ENCODE measurements around the gene TLR10.

Gene TLR10

GRCh38 chr4:38734911-38735310, 47.9 kb downstream of the TLR10 start:
- in situ Hi-C loops (cut with HindIII; ENCODE audit: low sequenced_read_pairs), result loop anchor here (5.0 kb wide), 1 partner anchor 418 kb away; no protein-coding TSS in a partner anchor

- in situ Hi-C loops (cut with HindIII; ENCODE audit: low sequenced_read_pairs), result loop anchor here (5.0 kb wide), 1 partner anchor 417 kb away; no protein-coding TSS in a partner anchor
Measured at GRCh38 chr4:38734446-38734845, 48.3 kb downstream of the TLR10 start.

- in situ Hi-C loops (cut with HindIII; ENCODE audit: low sequenced_read_pairs), result loop anchor here (5.0 kb wide), 1 partner anchor 416 kb away; no protein-coding TSS in a partner anchor
Measured at GRCh38 chr4:38733663-38734062, 49.1 kb downstream of the TLR10 start.

GRCh38 chr4:38730830-38731646, 51.8 kb downstream of the TLR10 start:
- in situ Hi-C loops (cut with HindIII; ENCODE audit: low sequenced_read_pairs), result loop anchor here (5.0 kb wide), 1 partner anchor 414 kb away; no protein-coding TSS in a partner anchor

- in situ Hi-C loops (cut with HindIII; ENCODE audit: low sequenced_read_pairs), result loop anchor here (5.0 kb wide), 1 partner anchor 413 kb away; no protein-coding TSS in a partner anchor
Measured at GRCh38 chr4:38730493-38730829, 52.3 kb downstream of the TLR10 start.

- in situ Hi-C loops (cut with HindIII; ENCODE audit: low sequenced_read_pairs), result no loop called here
Measured at GRCh38 chr4:38728631-38729141, 54.1 kb downstream of the TLR10 start.

GRCh38 chr4:38724475-38724808, 58.3 kb downstream of the TLR10 start:
- in situ Hi-C loops (cut with HindIII; ENCODE audit: low sequenced_read_pairs), result no loop called here

GRCh38 chr4:38723726-38724474, 58.9 kb downstream of the TLR10 start:
- in situ Hi-C loops (cut with HindIII; ENCODE audit: low sequenced_read_pairs), result no loop called here

GRCh38 chr4:38723114-38723513, 59.7 kb downstream of the TLR10 start:
- in situ Hi-C loops (cut with HindIII; ENCODE audit: low sequenced_read_pairs), result no loop called here
